Type B pancreatic cell (in vitro differentiated cells): ENCODE measurements around the gene ATP8B4. TPM values are rescaled to one million over a fixed set of nuclear protein-coding genes. Genes with fewer than 3 reads are reported as not detected.
"Not testable (repeated sequence)": the region's sequence is repeated elsewhere in the genome, so short reads cannot be mapped to it uniquely, and the experiment has no call there.

ENCODE experiments used
- DNase-seq: peaks from one replicate; pipeline ENCODE4 v3.0.0; 2021; ENCODE audit warnings: mixed read lengths; ENCODE audit not compliant: unreplicated experiment; ENCODE audit errors: extremely low spot score
- H3K27ac Mint-ChIP-seq: 2 replicates; pipeline ENCODE4 v1.8.0; 2021; ENCODE audit warnings: mild to moderate bottlenecking, mixed read lengths
- H3K27me3 Mint-ChIP-seq: 2 replicates; pipeline ENCODE4 v1.8.0; 2021; ENCODE audit warnings: mixed read lengths
- H3K36me3 Mint-ChIP-seq: 2 replicates; pipeline ENCODE4 v1.8.0; 2021; ENCODE audit warnings: mixed read lengths
- H3K4me1 Mint-ChIP-seq: one replicate; pipeline ENCODE4 v1.8.0; 2021; ENCODE audit warnings: mixed read lengths; ENCODE audit not compliant: unreplicated experiment
- H3K4me3 Mint-ChIP-seq: 2 replicates; pipeline ENCODE4 v1.8.0; 2021; ENCODE audit warnings: mild to moderate bottlenecking, mixed read lengths
- H3K9me3 Mint-ChIP-seq: 2 replicates; pipeline ENCODE4 v1.8.0; 2021; ENCODE audit warnings: mixed read lengths
- total RNA-seq: library from RNA; stranded (reverse); gene quantifications from 2 replicates; pipeline ENCODE4 v1.2.1, GENCODE V29; 2021; ENCODE audit warnings: low replicate concordance
- TF ChIP-seq, protein P1 (sequence below): fragments of 200-600 bp; sonication (generic); conservative IDR thresholded peaks from 2 replicates; pipeline ENCODE4 v1.5.0; 2021; ENCODE audit warnings: antibody characterized with exemption, mild to moderate bottlenecking

The ATP8B4 gene
- total RNA-seq, 1 donor from 2014 or later, result 2.2 TPM

DNA sequence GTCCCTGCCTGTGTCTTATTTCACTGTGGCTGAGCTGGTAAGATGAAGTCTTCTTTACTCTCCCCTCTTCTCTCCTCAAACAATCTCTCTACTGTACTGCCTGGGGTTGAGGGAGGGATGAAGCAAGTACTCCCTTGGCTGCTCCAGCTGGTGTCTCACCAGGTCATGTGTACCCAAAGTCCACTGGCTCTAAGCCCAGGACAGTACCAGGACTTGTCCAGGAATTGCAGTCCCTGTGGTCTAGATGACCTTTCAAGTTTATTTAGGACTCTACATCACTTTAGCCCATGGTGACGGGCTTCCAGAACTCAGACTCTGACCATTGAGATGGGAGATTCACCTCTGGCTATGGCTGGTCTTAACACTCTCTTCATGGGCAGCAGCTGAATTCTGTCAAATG is 45.4 kb upstream of the ATP8B4 start:
- Mint-ChIP-seq H3K27ac (no peak overlapping the region), H3K36me3 (no peaks in the 10 kb centered on the region), H3K27me3 (no peaks in the 10 kb centered on the region), H3K4me1 (peaks cover 8% of the 10 kb centered on the region), H3K9me3 (peaks cover 12% of the 10 kb centered on the region), H3K4me3 (no peak overlapping the region)
- DNase-seq, result no peak
- TF ChIP-seq, protein P1, sequence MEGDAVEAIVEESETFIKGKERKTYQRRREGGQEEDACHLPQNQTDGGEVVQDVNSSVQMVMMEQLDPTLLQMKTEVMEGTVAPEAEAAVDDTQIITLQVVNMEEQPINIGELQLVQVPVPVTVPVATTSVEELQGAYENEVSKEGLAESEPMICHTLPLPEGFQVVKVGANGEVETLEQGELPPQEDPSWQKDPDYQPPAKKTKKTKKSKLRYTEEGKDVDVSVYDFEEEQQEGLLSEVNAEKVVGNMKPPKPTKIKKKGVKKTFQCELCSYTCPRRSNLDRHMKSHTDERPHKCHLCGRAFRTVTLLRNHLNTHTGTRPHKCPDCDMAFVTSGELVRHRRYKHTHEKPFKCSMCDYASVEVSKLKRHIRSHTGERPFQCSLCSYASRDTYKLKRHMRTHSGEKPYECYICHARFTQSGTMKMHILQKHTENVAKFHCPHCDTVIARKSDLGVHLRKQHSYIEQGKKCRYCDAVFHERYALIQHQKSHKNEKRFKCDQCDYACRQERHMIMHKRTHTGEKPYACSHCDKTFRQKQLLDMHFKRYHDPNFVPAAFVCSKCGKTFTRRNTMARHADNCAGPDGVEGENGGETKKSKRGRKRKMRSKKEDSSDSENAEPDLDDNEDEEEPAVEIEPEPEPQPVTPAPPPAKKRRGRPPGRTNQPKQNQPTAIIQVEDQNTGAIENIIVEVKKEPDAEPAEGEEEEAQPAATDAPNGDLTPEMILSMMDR, result no peak

GRCh38 chr15:50163719-50164410 is 44.8 kb upstream of the ATP8B4 start:
- H3K27ac Mint-ChIP-seq, result no peak overlapping the region
- no peaks in the 10 kb centered on the region for H3K36me3 Mint-ChIP-seq
- peaks cover 8% of the 10 kb centered on the region for H3K4me1 Mint-ChIP-seq
- peaks cover 14% of the 10 kb centered on the region for H3K9me3 Mint-ChIP-seq
- no peak for DNase-seq
- H3K4me3 Mint-ChIP-seq, result no peak overlapping the region
- TF ChIP-seq, protein P1, result no peak
- no peaks in the 10 kb centered on the region for H3K27me3 Mint-ChIP-seq

DNA sequence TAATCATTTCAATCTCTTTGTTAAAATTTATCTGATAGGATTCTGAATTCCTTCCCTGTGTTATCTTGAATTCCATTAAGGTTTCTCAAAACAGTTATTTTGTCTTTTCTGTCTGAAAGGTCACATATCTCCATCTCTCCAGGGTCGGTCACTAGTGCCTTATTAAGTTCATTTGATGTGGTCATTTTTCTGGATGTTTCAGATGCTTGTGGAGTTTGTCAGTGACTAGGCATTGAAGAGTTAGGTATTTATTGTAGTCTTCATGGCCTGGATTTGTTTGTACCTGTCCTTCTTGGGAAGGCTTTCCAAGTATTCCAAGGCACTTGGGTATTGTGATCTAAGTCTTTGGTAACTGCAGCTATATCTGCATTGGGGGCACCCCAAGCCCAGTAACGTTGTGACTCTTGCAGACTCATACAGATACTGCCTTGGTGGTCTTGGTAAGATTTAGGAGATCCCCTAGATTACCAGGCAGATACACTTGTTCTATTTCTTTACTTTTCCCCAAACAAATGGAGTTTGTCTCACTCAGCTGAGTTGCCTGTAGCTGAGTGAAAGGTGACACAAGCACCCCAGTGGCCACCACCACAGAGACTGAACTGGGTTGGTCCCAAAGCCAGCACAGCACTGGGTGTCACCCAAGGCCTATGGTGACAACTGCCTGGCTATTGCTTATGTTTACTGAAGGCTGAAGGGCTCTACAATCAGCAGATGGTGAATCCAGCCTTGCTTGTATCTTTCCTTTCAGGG is 44.1 kb upstream of the ATP8B4 start:
- Mint-ChIP-seq H3K27me3 (no peaks in the 10 kb centered on the region), H3K36me3 (no peaks in the 10 kb centered on the region), H3K9me3 (peaks cover 15% of the 10 kb centered on the region), H3K4me3 (no peak overlapping the region), H3K4me1 (peaks cover 8% of the 10 kb centered on the region), H3K27ac (no peak overlapping the region)
- TF ChIP-seq, protein P1, result no peak
- DNase-seq, result no peak

DNA sequence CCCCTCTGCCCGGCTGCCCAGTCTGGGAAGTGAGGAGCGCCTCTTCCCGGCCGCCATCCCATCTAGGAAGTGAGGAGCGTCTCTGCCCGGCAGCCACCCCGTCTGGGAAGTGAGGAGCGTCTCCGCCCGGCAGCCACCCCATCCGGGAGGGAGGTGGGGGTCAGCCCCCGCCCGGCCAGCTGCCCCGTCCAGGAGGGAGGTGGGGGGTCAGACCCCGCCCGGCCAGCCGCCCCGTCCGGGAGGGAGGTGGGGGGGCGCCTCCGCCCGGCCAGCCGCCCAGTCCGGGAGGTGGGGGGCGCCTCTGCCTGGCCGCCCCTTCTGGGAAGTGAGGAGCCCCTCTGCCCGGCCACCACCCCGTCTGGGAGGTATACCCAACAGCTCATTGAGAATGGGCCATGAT is 39.2 kb upstream of the ATP8B4 start:
- not testable (repeated sequence) for H3K27me3 Mint-ChIP-seq, DNase-seq, H3K36me3 Mint-ChIP-seq, H3K4me1 Mint-ChIP-seq, H3K9me3 Mint-ChIP-seq, H3K27ac Mint-ChIP-seq, H3K4me3 Mint-ChIP-seq

DNA sequence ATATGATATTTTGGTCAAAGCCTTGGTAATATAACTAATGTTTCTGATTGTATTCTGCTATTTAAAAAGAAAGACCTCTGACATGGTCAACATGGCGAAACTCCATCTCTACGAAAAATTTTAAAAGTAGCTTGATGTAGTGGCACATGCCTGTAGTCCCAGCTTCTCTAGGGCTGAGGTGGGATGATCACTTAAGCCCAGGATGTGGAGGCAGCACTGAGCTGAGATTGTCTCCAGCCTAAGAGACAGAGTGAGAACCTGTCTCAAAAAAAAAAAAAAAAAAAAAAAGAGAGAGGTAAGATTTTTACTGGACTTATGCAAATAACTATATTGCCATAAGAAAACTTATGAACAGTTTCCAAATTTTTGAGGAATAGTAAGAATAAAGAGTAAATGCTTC is 32.4 kb upstream of the ATP8B4 start:
- Mint-ChIP-seq H3K27me3 (no peaks in the 10 kb centered on the region), H3K27ac (no peak overlapping the region), H3K36me3 (no peaks in the 10 kb centered on the region), H3K4me3 (no peak overlapping the region), H3K4me1 (peaks cover 12% of the 10 kb centered on the region), H3K9me3 (no peaks in the 10 kb centered on the region)
- no peak for DNase-seq
- TF ChIP-seq, protein P1, result no peak

DNA sequence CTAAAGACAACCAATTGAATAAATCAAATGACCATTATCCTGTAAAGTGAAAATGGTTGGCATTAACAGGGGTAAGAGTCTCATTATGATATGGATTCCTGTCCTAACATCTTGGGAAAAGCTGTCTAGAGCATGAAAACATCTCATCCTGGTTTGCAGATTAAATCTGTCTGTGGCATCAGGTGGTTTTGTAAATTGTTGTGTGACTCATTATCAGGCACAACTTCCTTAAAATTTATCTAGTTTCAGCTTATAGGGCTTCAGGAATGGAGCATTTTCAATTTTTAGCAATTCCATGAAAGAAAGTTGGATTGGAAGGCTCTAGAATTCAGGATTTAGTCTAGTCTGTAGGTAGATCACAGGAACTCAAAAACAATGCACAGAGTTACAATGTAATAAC is 31.8 kb upstream of the ATP8B4 start:
- TF ChIP-seq, protein P1, result no peak
- Mint-ChIP-seq H3K27me3 (no peaks in the 10 kb centered on the region), H3K27ac (no peak overlapping the region), H3K4me3 (no peak overlapping the region), H3K9me3 (no peaks in the 10 kb centered on the region), H3K4me1 (peaks cover 13% of the 10 kb centered on the region), H3K36me3 (no peaks in the 10 kb centered on the region)
- no peak for DNase-seq
